DMS 273 (cell line): Measurements from ENCODE around the gene ZBTB11.
"Not testable (repeated sequence)": the region's sequence is repeated elsewhere in the genome, so short reads cannot be mapped to it uniquely, and the experiment has no call there.

ENCODE experiments used
- DNase-seq: peaks from one replicate; lab custom pipeline; 2025; ENCODE audit not compliant: unreplicated experiment; lab: John Stamatoyannopoulos, UW

ZBTB11 gene, protein sequence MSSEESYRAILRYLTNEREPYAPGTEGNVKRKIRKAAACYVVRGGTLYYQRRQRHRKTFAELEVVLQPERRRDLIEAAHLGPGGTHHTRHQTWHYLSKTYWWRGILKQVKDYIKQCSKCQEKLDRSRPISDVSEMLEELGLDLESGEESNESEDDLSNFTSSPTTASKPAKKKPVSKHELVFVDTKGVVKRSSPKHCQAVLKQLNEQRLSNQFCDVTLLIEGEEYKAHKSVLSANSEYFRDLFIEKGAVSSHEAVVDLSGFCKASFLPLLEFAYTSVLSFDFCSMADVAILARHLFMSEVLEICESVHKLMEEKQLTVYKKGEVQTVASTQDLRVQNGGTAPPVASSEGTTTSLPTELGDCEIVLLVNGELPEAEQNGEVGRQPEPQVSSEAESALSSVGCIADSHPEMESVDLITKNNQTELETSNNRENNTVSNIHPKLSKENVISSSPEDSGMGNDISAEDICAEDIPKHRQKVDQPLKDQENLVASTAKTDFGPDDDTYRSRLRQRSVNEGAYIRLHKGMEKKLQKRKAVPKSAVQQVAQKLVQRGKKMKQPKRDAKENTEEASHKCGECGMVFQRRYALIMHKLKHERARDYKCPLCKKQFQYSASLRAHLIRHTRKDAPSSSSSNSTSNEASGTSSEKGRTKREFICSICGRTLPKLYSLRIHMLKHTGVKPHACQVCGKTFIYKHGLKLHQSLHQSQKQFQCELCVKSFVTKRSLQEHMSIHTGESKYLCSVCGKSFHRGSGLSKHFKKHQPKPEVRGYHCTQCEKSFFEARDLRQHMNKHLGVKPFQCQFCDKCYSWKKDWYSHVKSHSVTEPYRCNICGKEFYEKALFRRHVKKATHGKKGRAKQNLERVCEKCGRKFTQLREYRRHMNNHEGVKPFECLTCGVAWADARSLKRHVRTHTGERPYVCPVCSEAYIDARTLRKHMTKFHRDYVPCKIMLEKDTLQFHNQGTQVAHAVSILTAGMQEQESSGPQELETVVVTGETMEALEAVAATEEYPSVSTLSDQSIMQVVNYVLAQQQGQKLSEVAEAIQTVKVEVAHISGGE

DNA sequence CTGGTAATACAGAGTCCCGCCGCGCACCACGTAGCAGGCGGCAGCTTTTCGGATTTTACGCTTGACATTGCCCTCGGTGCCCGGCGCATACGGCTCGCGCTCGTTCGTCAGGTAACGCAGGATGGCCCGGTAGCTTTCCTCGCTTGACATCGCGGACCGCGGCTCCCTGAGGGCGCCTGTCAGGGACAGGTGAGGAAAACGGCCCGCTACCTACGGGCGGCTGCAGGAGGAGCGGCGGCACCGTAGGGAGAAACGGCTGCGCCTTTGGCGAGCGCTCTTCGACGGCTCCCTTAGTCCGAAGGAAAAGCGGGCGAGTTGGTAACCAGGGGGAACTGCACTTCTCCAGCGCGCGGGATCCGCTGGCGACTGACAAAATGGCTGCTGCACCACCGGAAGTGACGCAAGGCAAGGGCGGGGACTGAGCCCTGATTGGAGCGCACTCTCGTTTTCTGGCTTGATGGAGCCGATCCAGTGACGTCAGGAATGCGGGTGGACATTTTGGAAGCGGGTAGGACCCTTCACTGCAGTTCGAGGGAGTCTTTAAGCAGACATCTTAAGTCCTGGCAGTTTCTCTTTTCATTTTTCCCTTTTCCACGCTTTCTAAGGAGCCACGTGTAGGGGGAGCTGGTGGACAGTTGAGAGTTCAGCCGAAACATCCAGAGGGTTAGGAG lies at the start of gene ZBTB11:
Gene ZBTB11, minus strand, starts transcription at position 368 of the 671 bp plus-strand sequence. Its CDS starts 218 bp downstream, at position 150.
- no peak for DNase-seq

DNA sequence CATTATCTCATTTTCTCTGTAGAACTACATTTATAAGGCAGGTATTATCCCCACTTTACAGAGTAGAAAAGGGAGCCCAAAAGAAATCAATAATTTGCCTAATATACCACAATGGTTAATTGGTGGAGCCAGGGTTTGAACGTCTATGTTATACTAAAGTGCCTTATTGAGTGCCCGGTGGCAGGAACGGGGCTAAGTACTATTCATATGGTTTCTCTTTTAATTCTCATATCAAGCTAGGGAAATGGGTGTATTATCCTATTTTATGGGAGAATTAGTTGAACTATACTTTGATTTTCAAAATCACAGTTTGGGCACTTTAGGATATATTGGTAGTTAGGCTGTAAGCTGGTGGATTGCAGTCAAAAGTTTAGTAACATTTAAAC lies 49.0 kb upstream of the ZBTB11 start:
- no peak for DNase-seq

DNA sequence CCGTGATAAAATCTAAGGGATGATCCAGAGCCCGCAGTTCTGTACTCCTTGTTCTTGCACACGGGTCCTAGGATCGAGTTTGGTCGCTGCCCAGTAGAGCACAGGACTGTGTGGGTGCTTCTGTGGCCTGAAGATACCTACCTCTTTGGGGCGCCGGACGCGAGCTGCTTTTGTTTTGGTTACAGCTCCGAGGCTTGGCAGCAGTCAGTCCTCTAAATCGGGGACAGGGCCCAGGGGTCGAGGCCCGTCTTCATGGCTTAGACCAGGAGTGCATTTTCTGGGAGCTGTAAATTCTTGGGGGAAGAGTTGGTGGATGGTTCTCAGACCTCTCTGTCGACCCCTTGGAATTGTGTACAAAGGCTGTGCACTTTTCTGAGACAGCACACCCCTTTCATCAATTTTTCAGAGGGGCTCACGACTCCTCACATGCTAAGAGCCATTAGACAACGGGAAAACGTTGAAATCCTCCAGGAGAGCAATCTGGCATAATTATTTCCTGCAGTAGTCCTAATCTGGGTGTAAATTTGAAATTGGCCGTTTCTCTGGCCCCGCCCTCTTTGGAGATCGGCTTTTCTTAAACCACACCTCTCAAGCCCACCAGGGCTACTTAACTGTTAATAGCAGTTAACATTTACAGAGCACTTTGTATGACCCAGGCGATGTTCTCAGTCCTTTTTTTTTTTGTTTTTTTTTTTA lies 48.4 kb upstream of the ZBTB11 start:
- DNase-seq = peak; percentile 72

DNA sequence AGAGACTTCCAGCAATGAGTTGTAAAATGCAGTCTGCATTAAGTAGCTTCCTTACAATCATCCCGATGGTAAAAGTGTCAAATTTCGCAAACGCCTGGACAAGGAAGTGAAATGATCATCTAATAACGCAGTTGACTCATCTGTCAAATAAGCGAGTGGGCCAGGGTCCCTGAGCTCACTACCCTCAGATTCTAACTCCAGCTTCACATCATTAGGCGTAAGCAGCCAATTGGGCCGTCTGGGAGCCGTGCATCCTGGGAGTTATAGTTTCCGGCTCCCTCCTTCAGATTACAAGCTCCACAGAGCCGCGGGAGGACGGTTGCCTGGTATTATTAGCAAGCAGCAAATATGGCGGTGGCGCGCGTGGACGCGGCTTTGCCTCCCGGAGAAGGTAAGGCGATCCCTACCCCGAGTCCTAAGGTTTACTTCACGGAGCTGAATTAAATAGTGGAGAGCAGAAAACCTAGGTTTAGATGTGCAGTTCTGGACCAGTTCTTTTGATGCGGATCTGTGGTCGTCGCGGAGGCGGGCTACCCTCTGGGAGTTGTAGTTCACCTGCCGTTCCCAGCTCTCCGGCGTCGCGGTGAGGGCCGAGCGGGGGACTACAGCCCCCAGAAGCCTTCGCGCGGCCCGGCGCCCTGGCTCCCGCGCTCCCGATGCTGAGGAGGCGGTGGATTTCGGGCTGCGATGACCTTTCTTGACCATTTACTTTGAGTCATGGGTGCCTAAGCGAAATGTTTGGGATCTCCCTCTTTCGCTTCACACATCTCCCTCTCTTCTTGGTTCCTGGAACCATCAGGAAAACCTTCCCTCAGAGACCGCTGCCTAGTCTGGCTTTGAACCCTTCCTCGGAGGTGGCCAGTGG lies 47.6 kb upstream of the ZBTB11 start, which contains the start of gene CEP97:
Gene CEP97, plus strand, starts transcription at position 286 of the 865 bp plus-strand sequence. Its CDS starts 63 bp downstream, at position 349.
- peak; percentile 99 for DNase-seq

DNA sequence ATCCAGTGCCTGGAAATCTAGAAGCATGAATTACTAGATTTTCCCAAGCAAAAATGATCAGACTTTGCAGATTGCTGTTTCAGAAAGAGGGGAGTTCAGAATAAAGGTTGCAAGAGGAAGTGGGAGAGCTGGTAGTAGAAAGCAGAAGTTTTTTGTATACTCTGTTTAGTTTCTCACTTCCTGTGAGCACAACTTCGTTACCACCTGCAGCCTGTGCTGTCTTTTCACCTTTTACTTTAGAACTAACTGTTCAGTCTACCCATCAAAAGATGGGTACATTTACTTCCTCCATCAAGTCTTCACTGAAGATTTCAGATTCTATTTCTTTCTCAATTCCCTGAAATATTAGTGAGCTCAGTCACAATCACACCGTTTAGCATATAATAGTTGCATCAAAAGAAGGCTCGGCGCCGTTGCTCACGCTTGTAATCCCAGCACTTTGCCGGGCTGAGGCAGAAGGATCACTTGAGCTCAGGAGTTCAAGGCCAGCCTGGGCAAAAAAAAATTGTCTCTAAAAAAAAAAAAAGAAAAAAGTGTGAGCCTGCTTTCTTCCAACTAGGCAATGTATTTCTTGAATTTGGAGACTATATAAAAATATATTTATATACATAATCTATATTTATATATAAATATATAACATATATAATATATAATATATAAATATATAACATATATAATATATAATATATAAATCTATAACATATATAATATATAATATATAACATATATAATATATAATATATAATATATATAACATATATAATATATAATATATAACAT lies 45.7 kb upstream of the ZBTB11 start:
- no peak for DNase-seq

DNA sequence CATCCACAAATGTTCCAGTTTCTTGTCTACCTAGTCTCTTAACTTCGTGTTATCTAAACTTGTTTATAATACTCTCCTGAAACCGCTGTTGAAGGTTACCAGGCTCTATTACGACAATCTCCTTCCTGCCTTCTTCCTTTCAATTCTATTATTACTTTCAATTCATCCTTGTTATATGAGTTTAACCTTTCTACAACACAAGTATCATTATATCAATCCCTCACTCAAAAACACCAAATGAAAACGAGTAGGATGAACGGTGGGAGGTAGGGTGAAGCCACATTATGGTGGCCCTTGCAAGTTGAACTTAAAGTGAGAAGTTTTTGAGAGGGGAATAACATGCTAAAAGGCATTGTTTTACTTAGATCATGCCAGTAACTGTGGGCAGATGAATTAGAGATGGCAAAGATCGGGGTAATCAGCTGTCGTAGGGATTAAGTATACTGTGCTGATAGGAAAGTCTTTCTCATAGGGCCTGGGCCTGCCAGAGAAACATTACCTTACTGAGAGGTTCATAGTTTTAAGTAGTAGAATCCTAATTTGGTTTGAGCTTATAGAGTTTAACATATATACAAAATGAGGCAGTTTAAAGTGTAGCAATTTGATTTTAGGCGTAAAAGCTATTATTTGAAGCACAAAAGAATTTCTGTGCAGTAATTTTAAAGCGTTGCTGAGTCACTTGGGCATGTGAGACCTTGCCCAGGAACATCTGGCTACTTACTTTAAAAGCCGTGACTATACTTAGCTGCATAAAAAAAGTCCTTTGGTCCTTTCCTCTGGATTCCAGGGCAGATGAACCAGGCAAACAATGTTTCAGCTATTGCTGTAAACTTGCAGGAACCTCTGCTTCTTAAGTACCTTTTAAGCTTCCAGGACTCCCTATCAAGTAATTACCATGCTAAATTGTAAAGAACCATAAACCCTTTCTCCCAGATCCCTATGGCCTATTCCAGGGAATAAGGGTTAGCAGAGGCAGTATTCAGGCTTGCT lies 44.2 kb upstream of the ZBTB11 start:
- peak; percentile 90 for DNase-seq

DNA sequence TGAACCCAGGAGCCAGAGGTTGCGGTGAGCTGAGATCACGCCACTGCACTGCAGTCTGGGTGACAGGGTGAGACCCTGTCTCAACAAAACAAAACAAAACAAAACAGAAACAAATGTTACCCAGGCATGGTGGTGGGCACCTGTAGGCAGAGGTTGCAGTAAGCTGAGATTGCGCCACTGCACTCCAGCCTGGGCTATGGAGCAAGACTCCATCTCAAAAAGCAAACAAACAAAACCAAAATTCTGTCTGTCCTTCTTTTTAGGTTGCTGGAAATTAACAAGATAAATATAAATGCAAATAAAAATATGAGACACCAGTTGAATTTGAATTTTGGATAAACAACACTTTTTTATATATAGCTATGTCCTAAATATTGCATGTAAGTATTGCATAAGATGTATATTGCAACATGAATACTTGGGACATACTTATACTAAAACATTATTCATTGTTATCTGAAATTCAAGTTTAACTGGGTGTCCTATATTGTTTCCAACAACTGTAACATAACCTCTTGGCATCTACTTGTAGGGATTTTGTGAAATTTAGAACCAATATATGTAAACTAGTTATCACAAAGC lies 42.8 kb upstream of the ZBTB11 start:
- no peak for DNase-seq

DNA sequence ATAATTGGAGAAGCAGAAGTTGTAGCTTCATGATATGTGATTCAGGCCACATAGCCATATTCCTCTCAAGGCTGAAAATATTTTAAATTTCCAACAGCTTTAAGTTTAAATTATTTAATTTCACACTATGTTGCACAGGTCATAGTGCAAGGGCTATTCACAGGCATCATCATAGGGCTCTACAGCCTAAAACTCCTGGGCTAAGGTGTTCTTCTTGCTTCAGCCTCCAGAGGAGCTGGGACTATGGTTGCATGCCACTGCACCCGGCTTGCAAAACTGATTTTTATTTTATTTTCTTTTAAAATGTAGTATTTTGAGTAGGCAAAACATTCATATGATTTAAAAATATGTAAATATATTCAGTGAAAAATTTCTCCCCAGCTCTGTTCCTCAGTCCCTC lies 41.5 kb upstream of the ZBTB11 start:
- no peak for DNase-seq

DNA sequence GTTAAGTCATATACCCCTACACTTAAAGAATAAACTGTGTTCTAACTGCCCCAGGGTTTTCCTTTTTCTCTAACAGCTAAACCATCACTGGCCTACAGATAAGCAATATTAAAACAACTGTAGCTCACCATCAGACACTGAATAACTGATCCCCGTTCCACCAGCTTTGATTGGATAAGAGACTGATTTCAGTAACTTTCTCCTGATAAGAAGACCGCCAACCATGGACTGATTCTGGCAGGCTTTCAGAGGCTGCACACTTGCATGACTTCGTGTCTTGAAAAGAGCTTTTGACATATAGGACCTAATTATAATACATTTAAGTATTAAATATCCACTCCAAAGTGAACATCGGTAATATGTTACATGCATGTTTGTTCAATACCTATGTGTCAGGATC lies 32.2 kb upstream of the ZBTB11 start:
- no peak for DNase-seq

DNA sequence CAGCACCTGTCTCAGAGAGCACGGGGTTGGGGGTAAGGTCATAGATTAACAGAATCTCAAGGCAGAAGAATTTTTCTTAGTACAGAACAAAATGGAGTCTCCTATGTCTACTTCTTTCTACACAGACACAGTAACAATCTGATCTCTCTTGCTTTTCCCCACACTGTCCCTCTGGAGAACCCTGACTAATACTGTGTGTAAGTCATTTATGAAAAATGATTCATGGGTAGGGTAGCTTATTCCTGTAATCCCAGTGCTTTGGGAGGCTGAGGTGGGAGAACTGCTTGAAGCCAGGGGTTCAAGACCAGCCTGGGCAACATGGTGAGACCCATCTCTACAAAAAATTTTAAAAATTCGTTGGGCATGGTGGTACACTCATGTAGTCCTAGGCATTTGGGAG lies 27.7 kb upstream of the ZBTB11 start:
- not testable (repeated sequence) for DNase-seq

DNA sequence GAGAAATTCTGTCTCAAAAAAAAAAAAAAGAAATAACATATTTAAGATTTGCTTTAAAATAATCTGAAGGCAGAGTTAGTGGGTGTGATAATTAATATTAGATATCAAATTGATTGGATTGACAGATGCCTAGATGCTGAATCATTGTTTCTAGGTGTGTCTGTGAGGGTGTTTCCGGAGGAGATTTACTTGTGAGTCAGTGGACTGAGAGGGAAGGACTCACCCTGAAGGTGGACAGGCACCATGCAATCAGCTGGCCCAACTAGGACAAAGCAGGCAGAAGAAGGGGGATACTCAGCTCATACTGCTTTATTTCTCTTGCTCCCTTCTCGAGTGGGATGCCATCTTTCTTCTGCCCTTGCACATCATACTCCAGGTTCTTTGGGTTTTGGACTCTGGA lies 26.2 kb upstream of the ZBTB11 start:
- DNase-seq = no peak

DNA sequence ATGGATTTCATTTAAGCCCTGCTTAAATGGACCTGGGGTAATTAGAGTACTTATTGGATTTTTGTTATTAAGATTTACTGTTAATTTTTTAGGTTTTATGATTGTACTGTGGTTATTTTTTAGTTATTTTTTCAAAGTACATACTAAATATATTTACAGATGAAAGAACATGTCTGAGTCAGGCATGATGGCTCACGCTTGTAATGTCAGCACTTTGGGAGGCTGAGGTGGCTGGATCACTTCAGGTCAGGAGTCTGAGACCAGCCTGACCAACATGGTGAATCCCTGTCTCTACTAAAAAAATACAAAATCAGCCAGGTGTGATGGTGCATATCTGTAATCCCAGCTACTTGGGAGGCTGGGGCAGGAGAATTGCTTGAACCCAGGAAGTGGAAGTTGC lies 25.8 kb upstream of the ZBTB11 start:
- no peak for DNase-seq

DNA sequence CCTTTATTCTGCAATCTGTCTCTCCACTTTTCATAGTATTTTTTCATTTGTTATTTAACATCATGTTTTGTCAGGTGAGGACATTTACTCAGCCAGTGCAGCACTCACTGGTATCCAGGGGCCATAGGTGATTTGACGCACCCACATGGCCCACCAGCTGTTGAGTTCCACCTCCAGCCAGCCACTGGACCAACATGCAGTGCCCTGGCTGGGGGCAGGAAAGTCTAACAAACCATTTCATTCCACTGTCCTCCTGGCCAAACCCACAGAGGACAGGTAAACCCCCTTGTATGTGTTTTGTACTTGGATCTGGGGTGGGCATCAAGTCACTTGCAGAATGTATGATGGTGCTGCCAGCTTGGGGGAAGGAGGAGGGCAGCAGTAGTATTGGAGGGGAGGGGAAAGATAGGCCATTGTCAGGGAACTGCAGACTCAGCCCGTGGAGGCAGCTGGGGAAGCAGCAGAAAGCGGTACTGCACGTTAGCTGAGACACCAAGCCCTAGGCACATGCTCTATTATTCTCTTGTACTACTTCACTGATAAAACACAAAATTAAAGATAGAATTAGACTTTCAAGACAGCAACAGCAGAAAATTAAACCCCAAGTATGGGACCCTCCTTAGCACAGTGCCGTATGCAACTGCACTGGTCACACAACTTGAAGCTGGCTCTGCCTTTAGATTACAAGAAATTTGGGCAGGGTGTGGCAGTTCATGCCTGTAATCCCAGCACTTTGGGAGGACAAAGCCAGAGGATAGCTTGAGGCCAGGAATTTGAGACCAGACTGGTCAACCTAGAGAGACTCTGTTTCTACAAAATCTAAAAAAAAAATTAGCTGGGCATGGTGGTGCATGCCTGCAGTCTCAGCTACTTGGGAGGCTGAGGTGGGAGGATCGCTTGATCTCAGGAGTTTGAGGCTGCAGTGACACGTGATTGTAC lies 25.0 kb upstream of the ZBTB11 start:
- no peak for DNase-seq

DNA sequence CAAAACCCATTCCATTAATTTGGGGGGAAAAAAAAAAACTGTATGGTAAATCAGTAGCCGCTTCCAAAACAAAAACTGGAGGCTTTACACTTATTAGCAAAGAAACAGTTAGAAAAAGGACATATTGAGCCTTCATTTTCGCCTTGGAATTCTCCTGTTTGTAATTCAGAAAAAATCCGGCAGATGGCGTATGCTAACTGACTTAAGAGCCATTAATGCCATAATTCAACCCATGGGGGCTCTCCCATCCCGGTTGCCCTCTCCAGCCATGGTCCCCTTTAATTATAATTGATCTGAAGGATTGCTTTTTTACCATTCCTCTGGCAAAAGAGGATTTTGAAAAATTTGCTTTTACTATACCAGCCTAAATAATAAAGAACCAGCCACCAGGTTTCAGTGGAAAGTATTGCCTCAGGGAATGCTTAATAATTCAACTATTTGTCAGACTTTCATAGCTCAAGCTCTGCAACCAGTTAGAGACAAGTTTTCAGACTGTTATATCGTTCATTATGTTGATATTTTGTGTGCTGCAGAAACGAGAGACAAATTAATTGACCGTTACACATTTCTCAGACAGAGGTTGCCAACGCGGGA lies 18.9 kb upstream of the ZBTB11 start:
- no peak for DNase-seq

DNA sequence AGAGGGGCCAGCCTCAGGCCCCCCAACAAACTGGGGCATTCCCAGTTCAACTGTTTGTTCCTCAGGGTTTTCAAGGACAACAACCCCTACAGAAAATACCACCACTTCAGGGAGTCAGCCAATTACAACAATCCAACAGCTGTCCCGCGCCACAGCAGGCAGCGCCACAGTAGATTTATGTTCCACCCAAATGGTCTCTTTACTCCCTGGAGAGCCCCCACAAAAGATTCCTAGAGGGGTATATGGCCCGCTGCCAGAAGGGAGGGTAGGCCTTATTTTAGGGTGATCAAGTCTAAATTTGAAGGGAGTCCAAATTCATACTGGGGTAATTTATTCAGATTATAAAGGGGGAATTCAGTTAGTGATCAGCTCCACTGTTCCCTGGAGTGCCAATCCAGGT lies 17.9 kb upstream of the ZBTB11 start:
- DNase-seq = not testable (repeated sequence)

DNA sequence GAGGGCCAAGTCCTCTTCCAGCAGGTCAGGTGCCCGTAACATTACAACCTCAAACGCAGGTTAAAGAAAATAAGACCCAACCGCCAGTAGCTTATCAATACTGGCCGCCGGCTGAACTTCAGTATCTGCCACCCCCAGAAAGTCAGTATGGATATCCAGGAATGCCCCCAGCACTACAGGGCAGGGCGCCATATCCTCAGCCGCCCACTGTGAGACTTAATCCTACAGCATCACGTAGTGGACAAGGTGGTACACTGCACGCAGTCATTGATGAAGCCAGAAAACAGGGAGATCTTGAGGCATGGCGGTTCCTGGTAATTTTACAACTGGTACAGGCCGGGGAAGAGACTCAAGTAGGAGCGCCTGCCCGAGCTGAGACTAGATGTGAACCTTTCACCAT lies 16.6 kb upstream of the ZBTB11 start:
- not testable (repeated sequence) for DNase-seq
